ENCODE results near the gene LRRFIP1.

LRRFIP1 gene

DNA sequence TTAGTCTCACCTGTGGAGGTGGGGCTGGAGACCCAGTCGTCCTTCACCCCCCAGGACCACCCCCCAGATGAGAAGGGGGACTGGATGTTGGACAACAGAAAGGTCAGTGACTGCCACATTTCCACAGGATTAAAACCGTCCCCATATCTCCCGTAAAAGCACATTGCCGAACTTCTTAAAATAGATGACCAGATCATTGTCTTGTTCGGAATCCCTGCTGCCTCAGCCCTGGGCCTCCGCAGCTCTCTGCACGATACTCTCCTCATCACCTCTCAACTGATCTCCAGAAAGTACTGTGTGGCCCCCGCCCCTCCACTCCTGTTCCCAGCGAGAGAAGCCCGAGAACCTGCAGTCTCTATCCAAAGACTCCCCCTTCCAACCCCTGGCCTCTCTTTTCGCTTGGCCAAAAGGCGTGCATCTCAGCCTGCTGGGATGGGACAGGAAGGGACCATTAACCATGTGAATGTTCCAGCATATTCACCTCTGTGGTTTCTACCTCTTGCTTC lies 13.2 kb downstream of the LRRFIP1 start:
- no peak for DNase-seq (ENCODE audit: low spot score)

DNA sequence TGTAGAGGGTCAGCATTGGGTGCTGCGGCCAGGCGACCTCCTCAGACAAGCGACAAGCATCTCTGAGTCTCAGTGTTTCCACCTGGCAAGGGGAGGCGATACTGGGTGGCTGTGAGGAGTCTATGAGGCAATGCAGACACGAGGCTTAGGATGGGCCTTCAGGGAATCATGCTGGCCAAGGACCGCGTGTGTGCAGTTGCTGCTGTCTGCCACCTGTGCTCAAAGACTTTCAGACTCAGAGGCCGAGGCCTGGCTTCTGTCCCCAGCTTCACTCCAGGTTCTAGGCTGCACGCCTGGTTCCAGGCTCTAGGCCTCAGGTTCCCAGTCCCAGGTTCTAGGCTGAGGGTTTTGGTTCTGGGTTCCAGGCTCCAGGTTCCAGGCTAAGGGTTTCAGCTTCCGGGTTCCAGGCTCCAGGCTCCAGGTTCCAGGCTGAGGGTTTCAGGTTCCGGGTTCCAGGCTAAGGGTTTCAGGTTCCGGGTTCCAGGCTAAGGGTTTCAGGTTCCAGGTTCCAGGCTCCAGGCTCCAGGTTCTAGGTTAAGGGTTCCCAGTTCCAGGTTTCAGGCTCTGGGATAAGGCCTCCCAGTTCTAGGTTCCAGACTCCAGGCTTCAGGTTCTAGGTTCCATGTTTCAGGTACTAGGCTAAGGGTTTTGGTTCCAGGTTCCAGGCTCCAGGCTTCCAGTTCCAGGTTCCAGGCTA lies 14.8 kb downstream of the LRRFIP1 start:
- DNase-seq (ENCODE audit: low spot score): no peak

DNA sequence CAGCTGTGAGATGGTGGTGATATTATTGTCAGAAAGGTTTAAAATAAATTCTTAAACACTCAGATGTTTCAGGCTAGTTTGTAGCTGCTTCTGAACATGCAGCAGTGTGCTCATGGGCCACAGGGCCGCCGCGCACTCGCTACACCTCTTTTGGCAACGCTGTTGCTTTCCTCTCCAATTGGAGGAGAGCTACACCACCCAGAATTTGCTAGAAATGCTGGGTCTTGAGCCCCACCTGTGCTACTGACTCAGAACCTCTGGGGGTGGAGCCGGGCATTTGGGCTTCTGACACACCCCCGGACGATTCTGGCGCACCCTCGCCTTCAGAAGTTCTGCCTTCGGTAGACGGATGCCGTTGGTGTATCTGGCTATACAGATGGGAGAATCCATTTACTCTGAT lies 15.7 kb downstream of the LRRFIP1 start:
- DNase-seq (ENCODE audit: low spot score): no peak

DNA sequence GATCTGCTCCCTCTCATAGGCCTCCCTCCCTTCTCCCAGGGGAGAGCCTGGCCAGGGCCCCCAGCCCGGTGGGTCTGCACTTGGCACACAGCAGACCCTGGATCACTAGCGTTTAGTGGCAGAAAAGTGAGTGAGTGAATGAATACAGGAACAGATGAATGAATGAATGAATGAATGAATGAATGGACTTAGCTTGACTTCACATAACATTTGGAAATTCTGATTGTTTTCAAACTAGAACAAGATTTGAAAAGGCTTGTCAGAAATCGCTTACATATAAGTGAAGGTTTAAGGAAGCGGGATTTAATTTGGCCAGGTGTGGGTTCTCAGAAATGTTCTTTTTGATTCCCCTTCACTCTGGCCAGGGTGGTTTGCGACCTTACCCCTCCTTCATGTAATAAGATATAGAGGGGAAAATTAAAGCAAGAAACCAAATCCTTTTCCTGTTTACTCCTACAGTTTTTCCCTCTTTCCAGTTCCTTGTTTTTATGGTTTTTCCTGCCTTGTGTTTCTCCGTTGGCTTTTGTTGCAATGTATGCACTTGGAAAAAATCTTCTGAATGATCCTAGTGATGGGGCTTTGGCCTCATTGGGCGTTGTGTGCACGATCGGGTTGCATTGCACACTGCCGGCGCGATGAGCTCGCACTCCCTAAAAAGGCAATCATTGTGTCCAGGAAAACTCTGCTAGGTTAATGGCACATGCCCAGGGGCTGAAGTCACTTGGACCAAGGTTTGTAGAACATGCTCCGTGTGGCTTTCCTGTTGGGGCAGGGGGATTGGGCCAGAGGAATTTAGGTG lies 16.4 kb downstream of the LRRFIP1 start:
- DNase-seq (ENCODE audit: low spot score): no peak

DNA sequence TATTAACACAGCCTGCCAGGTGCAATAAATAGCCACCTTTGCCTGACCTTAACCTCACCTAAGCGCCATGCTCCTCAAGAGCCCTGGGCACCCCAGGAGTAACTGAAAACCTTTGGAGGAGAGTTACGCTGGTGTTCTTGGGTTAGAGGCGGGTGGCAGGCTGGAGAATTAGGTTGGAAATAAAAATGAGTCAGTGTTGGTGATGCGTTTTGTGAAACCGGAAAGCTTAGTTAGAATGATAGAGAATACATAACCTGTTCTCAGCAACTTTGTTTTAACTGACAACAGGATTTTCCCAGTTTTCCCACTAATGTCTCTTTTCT lies 17.0 kb downstream of the LRRFIP1 start:
- no peak for DNase-seq (ENCODE audit: low spot score)

DNA sequence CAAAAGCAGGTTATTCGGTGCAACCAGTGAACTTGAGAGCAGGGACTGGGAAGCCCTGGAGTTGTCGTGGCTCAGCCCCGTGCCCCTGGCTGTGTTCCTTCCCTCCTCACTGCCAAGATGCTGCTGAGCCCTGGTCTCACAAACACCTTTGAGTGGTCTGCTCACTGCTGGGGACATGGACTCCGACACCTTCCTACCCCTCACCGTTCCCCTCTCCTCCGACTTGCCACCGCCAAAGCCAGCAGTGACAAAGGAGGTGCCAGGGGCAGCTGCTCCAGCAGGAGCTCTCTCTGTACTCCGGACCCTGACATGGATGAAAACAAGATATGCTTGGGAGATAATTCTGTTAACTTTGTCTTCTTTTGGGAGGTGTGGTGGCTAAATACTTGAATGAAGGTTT lies 17.9 kb downstream of the LRRFIP1 start:
- no peak for DNase-seq (ENCODE audit: low spot score)

DNA sequence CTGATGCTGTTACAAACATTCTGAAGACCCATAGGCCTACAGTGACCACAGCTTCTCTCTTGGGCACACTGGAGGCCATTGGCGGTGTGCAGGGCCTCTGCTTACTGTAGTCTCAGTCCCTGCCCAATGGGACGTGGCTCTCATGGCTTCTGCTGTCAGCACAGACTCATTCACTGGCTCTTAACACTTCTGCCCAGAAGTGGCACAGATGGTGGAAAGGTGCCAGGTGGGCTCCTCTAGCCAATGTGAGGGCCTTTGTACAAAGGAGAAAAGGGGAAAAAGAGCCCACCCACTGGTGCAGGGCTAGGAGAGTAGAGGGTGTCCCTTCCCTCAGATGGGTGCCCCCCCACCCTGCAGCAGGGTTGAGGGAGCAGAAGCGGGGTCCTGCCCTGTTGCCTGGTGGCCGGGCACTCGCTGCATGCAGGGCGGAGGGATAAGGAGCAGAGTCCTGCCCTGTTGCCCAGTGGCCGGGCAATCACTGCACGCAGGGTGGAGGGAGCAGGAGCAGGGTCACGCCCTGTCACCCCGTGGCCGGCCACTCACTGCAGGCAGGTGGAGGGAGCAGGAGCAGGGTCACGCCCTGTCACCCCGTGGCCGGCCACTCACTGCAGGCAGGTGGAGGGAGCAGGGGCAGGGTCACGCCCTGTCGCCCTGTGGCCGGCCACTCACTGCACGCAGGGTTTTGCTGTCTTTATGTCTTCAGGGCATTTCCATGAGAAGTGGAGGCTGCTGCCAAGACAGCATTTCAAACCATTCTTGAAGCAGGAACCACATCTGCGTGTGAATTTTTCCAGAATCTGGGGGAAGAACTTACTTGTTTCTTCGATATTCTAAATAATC lies 20.0 kb downstream of the LRRFIP1 start:
- DNase-seq (ENCODE audit: low spot score): no peak

DNA sequence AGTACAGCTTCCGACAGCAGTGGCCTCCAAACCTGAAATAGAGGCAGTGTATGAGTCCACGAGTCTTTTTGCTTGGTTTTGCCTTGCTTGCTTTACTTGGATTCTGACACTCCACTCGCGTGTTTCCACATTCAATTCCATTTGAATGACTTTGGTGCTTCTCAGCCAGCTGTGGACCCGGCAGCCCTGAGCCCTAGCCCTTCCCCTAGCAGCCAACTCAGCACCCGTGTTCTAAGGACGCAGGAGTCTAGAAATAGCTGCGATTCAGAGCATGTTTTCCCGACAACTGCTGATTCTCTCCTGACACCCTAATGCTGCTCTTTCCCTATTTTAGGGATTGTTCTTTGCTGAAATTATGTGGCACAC lies 20.6 kb downstream of the LRRFIP1 start:
- no peak for DNase-seq (ENCODE audit: low spot score)

DNA sequence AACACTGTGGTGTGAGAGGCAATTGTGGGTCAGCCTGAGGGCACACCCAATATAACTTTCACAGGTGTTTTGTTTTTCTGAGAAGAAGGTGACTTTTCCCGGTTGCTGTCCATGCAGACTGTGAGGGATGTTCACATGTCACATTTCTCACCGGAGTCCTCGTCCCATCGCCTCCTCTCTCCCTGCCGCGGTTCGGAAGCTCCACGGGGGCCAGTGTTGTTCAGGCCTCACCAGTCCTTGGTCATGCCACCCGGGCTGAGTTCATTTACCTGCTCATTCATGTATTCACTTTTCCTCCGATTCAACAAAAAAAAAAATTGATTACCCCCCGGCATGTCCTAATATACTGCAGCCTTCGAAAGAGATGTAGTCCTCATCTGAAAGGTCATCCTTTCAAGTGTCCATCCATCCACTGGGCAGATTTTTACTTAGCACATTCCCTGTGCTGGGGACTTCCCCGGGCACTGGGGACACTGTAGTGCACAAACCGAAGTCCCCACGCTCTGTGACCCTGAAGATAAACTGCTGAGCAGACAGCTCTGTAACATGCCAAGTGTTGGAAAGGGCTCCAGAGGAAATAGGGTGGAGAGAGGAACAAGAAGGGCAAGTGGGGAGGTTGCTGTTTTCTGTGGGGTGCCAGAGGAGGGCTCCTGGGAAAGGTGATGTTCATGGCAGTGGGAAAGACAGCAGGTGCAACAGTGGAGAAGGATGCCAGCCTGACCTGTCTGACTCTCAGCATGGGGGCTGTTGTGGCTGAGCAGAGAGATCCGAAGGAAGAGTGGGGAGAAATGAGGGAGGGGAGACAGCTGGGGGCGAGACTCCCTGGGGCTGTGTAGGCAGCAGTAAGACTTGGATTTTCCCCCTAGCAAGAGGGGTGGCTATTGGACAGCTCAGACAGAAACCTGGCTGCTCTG lies 22.4 kb downstream of the LRRFIP1 start:
- DNase-seq (ENCODE audit: low spot score): no peak

DNA sequence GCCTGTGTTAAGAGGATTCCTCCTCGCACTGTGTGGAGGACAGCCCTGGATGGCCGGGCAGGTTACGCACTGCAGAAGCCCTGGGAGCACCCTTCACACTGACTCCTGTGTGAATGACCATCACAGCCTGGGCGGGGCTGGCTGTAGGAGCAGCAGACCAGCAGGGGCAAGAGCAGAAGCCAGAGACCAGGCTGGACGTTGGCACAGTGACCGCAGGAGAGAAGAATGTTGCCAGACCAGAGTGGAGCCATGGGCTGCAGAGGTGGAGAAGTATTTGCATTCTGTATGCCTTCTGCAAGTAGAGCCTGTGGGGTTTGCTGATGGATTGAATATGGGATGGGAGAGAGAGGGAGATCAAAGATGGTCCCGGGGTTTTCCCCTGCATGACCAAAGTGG lies 23.1 kb downstream of the LRRFIP1 start:
- DNase-seq (ENCODE audit: low spot score): peak; percentile 76

DNA sequence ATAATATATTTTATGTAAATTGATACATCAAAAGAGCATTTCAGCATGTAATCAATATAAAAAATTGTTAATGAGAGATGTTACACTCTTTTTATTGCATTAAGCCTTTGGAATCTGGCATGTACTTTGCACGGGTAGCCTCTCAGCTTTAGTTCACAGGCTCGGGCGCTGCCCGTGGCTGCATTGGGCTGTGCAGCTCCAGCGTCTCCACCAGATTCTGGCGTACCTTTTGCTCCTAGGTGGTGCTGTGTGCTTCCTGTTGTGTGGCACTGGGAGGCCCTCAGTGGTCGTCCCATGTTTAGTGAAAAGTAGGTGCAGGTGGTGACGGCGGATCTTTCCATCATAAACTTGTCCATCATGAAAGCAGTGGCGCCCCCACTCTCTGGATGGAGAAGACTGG lies 24.4 kb downstream of the LRRFIP1 start:
- no peak for DNase-seq (ENCODE audit: low spot score)

DNA sequence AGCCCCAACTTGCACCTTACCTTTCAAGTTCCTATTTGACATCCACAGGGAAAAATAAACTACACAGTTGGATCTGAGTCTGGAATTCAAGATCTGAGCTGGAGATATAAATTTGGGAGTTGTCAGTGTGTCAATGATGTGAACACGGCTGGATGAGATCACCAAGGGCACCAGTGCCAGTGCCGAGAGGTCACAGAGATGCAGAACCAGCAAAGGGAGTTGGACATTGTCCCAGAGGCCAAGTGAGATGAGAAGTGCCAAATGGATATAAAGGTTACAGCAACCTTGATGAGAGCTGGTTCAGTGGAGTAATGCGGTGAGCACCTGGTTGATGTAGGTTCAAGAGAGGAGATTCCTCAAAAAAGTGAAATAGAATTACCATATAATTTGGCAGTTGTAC lies 24.8 kb downstream of the LRRFIP1 start:
- DNase-seq (ENCODE audit: low spot score): no peak

DNA sequence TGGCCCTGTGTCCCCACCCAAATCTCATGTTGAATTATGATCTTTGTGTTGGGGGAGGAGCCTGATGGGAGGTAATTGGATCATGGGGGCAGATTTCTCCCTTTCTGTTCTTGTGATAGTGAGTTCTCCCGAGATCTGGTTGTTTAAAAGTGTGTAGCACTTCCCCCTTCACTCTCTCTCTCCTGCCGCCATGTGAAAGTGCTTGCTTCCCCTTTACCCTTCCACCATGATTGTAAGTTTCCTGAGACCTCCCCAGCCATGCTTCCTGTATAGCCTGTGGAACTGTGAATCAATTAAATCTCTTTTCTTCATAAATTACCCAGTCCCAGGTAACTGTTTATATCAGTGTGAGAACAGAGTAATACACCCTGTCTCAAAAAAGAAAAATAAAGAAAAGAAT lies 25.5 kb downstream of the LRRFIP1 start:
- no peak for DNase-seq (ENCODE audit: low spot score)

DNA sequence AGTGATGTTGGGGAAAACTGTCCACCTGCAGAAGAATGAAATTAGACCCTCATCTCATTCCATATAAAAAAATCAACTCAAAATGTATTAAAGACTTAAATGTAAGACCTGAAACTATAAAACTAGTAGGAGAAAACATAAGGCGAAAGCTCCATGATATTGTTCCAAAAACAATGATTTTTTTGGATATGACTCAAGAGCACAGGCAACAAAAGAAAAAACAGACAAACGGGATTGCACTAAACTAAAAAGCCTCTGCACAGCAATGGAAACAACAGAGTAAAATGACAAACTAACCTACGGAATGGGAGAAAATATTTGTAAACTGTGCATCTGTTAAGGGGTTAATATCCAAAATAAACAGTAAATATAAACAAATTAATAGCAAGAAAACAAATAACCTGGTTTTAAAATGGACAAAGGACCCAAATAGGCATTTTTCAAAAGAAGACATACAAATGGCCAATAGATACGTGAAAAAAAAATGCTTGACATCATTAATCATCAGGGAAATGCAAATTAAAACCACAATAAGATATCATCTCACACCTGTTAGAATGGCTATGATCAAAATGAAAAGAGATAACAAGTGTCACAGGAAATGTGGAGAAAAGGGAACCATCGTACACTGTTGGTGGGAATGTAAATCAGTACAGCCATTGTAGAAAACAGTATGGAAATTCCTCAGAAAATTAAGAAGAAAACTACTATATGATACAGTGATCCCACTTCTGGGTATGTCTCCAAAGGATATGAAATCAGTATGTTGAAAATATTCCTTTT lies 26.6 kb downstream of the LRRFIP1 start:
- DNase-seq (ENCODE audit: low spot score): no peak

DNA sequence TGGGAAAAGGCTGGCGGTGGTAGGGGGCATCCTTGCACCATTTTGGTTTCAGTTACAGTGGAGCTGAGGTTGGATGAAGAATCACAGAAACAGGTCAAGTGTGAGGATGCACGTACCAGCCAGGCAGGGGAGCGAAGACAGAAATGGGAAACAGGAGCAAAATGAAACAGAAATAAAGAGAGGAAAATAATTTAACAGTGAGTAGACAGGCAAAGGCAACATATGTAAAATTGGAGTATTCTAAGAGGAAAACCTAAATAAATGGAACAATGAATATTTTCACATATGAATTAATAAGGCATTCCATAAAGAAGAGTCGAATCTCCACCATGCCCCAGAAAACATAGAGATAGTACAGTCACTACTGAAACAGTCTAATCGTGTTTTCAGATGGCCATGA lies 29.7 kb downstream of the LRRFIP1 start:
- no peak for DNase-seq (ENCODE audit: low spot score)

DNA sequence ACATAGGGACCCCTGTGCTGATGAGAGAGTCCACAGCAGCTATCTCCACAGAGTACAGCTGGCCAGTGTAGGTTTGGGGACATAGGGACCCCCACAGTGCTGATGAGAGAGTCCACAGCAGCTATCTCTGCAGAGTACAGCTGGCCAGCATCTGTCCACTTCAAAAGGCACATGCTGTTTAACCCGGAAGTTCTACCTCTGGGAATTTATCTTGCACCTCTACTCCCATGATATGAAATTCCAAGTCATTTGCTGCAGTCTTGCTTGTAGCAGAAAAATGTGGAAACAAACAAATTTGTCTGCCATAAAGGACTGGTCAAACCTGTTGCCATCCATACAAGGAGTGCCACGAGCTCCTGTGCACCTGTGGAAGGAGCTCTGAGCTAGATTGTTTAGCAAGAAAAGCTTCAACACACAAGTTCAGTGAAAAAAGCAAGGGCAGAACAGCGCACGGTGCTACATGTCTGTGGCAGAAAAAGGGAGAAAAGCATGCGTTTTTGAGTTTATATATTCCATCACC lies 33.1 kb downstream of the LRRFIP1 start:
- DNase-seq (ENCODE audit: low spot score): no peak

DNA sequence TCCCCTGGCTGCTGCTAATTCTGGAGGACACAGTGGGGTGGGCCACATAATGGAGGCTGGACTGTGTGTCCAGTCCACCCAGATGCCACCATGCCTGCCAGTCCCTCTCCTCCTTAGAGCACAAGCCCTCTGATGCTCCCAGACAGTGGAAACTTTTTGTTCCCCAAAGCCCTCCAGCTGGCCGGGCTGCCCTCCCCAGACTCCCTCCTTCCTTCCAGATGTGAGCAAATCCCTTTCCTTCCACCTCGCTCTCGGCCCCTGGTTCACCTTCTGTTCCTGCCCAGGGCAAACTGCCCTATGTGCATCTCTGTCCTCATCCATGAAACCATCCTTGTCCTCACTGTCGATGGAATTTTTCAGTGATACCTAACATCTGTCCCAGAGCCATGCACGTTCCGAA lies 33.9 kb downstream of the LRRFIP1 start:
- DNase-seq (ENCODE audit: low spot score): no peak

DNA sequence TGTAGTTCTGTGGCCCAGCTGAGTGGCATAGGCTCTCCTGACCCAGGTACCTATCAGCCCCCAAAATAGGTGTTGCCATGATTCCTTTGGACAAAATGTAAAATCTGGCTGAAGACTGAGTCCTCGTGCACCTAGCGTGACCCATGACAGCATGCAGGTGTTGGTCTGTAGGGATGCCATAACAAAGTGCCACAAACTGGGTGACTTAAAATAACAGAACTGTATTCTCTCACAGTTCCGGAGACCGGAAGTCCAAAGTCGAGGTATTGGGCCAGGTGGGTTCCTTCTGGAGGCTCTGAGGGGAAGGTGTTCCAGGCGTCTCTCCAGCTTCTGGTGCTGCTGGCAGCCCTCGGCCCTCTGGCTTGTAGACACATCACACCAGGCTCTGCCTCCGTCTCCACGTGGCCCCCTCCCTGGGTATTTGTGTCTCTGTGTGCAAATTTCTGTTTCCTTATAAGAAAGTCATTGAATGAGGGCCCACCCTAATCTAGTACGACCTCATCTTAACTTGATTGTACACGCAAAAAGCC lies 34.5 kb downstream of the LRRFIP1 start:
- no peak for DNase-seq (ENCODE audit: low spot score)

DNA sequence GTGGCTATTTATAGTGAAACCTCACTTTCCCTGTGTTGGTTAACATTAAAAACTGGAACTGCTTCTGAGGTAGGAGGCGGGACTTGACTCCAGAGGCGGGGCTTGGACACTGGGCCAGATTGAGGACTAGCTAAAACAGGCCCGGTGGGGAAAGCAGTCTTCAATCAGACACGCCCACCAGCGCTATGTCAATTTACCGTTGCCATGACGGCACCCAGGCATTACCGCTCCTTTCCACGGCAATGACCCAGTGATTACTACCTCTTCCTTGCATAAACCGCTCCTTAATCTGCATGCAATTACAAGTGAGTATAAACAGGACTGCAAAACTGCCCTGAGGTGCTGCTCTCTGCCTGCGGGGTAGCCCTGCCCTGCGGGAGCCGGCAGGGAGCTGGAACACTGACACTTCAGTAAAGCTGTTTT lies 35.3 kb downstream of the LRRFIP1 start:
- peak; percentile 75 for DNase-seq (ENCODE audit: low spot score)

DNA sequence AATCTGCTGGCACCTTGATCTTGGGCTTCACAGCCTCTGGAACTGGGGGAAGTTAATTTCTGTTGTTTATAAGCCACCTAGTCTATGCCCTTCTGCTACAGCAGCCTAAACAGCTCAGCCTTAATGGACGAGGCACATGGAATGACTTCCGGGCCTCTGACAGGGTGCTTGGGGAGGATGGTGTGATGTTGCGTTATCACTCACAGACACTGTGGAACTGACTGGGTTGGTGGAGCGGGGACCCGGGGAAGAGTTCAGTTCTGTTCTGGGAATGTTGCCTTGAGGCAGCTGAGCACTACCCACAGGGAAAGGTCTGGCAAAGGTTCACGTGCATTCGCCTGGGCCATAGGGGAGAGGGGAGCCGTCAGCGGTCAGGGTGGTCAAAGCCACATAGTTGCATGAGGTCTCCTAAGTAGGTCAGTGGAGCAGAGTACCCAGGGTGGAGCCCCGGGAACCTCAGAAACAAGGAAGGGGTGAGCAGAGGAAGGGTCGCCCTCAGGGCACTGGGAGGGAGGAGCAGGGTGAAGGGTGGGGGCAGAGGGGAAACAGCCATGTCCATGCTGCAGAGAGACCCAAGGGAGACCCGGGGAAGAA lies 36.2 kb downstream of the LRRFIP1 start:
- no peak for DNase-seq (ENCODE audit: low spot score)

Data from kidney tubule cell (primary cell).